Pons (tissue), 1 donor: ENCODE measurements around the gene LRRFIP1.
"Not testable (repeated sequence)": the region's sequence is repeated elsewhere in the genome, so short reads cannot be mapped to it uniquely, and the experiment has no call there.

Experiments used
- DNase-seq: peaks from one replicate; pipeline ENCODE4 v3.0.0-alpha.2; 2016; ENCODE audit warnings: low spot score

Gene LRRFIP1

GRCh38 chr2:237662671-237663093, 35.3 kb downstream of the LRRFIP1 start:
- peak; percentile 40 for DNase-seq

GRCh38 chr2:237663517-237664110, 36.2 kb downstream of the LRRFIP1 start:
- DNase-seq, result no peak

- DNase-seq, result no peak
Measured at GRCh38 chr2:237664151-237664550, 36.8 kb downstream of the LRRFIP1 start.

GRCh38 chr2:237665713-237666143, 38.3 kb downstream of the LRRFIP1 start:
- DNase-seq, result no peak

- no peak for DNase-seq
Measured at GRCh38 chr2:237666606-237667005, 39.2 kb downstream of the LRRFIP1 start.

- not testable (repeated sequence) for DNase-seq
Measured at GRCh38 chr2:237667050-237667576, 39.7 kb downstream of the LRRFIP1 start.

- no peak for DNase-seq
Measured at GRCh38 chr2:237667893-237668292, 40.5 kb downstream of the LRRFIP1 start.

- DNase-seq, result no peak
Measured at GRCh38 chr2:237668440-237668839, 41.1 kb downstream of the LRRFIP1 start.

- DNase-seq, result no peak
Measured at GRCh38 chr2:237669283-237669627, 41.9 kb downstream of the LRRFIP1 start.

GRCh38 chr2:237669628-237670392, 42.4 kb downstream of the LRRFIP1 start:
- no peak for DNase-seq

- DNase-seq, result no peak
Measured at GRCh38 chr2:237670641-237671040, 43.3 kb downstream of the LRRFIP1 start.

- no peak for DNase-seq
Measured at GRCh38 chr2:237671466-237672138, 44.2 kb downstream of the LRRFIP1 start.

GRCh38 chr2:237672731-237673129, 45.3 kb downstream of the LRRFIP1 start:
- no peak for DNase-seq

- peak; percentile 83 for DNase-seq
Measured at GRCh38 chr2:237673130-237674001, 46.0 kb downstream of the LRRFIP1 start.

GRCh38 chr2:237674731-237675276, 47.4 kb downstream of the LRRFIP1 start:
- DNase-seq, result peak; percentile 75

- no peak for DNase-seq
Measured at GRCh38 chr2:237675316-237675715, 47.9 kb downstream of the LRRFIP1 start.

- no peak for DNase-seq
Measured at GRCh38 chr2:237680702-237681478, 53.5 kb downstream of the LRRFIP1 start.

- DNase-seq, result no peak
Measured at GRCh38 chr2:237682151-237682550, 54.8 kb downstream of the LRRFIP1 start.

GRCh38 chr2:237682856-237683670, 55.7 kb downstream of the LRRFIP1 start:
- no peak for DNase-seq

GRCh38 chr2:237685408-237685807, 58.0 kb downstream of the LRRFIP1 start:
- DNase-seq, result no peak
